Daoy (cell line): ENCODE data around the gene APOL3. TPM values are rescaled to one million over a fixed set of nuclear protein-coding genes. Genes with fewer than 3 reads are reported as not detected.
"Not testable (repeated sequence)": the region's sequence is repeated elsewhere in the genome, so short reads cannot be mapped to it uniquely, and the experiment has no call there.

Source experiments
- DNase-seq: peaks from one replicate; pipeline ENCODE4 v3.0.0-alpha.2; 2015; ENCODE audit warnings: low read depth
- total RNA-seq: library from RNA; depleted of rRNA; stranded (reverse); fragments of >200 nt; shearing (Covaris generic); gene quantifications from 2 replicates; pipeline ENCODE4 v1.2.3, GENCODE V29; 2014

Gene APOL3
- total RNA-seq, 1 experiment from 2014 or later: 19.0 TPM

GRCh38 chr22:36134182-36134581 lies 26.4 kb downstream of the APOL3 start:
- DNase-seq: no peak

GRCh38 chr22:36131907-36132306 lies 28.6 kb downstream of the APOL3 start:
- DNase-seq: no peak

DNA sequence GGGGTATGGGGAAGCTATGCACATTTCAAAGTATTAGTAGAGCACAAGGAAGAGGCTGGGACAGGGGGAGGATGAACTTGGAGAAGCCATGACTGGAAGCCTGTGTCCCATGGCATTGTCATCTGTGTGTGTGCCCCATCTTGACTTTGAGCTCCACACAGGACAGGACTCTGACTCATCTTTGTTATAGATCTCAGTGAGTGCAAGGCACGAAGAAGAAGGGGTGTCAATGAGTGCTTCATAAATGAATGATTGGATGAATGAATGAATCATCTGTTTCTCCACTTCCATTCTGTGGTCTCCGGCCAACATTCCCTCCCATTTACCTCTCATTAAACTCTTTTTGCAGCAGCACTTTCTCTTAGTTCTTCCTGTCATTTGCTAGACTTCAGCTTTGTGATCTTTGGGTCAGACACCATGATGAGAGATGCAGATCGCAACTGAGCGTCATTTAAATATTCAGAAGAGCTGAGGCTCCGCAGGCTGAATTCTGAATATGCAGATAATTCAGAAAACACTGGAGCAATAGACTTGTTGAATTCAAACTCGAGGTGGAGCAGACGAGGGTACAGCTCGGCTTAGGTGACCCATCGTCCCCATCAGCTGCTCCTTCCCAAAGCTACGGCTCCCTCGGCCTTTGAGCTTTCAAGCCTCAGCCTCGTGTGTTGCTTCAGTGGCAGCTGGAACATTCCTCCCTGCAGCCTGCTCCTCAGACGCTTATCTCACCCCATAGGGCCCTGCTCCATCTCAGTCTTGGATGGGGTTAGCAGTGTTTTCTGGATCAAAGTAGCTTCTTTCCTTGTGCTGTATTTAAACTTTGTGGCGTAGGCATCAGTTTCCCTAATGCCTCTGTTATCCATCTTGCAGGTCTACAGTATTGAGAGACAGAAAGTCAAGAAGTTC lies 30.8 kb downstream of the APOL3 start:
- no peak for DNase-seq

- DNase-seq: no peak
These were observed 31.5 kb downstream of the APOL3 start for GRCh38 chr22:36129071-36129470.

DNA sequence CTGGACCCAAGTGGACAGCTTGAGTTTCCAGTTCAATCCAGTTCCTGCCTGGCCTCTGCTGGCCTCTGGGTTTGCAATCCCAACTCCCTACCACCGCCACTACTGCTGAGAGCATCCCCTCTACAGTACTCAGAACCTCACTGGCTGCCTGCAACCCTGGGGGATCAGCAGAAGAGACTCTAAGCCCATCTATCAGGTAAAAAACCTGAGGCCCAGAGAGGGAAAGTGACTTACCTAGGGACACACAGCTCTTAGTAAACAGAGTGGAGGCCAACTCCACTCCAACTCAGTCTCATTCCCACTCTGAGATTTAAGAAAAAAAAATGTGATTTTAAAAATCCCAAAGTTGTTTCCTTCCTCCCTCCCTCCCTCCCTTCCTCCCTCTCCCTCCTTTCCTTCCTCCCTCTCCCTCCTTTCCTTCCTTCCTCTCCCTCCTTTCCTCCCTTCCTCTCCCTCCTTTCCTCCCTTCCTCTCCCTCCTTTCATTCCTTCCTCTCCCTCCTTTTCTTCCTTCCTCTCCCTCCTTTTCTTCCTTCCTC lies 34.5 kb downstream of the APOL3 start:
- no peak for DNase-seq

GRCh38 chr22:36125434-36125833 lies 35.1 kb downstream of the APOL3 start:
- DNase-seq: no peak

DNA sequence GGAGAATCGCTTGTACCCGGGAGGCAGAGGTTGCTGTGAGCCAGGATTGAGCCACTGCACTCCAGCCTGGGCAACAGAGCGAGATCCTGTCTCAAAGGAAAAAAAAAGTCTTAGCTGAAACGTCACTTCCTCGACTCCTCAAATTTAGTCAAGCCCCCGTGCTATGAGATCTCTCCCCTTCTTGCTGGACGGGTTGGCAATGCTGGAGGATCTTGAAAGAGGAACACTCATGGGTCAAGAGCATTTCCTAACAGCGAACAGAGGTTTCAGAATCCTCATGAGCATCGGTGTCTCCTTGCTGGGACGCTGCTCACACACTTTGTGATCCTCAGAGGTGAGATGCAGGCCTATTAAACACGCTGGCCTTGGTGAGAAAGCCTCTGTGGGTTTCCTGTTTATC lies 35.9 kb downstream of the APOL3 start:
- no peak for DNase-seq

- peak; percentile 97 for DNase-seq
These were observed 36.6 kb downstream of the APOL3 start for GRCh38 chr22:36123673-36124630.

DNA sequence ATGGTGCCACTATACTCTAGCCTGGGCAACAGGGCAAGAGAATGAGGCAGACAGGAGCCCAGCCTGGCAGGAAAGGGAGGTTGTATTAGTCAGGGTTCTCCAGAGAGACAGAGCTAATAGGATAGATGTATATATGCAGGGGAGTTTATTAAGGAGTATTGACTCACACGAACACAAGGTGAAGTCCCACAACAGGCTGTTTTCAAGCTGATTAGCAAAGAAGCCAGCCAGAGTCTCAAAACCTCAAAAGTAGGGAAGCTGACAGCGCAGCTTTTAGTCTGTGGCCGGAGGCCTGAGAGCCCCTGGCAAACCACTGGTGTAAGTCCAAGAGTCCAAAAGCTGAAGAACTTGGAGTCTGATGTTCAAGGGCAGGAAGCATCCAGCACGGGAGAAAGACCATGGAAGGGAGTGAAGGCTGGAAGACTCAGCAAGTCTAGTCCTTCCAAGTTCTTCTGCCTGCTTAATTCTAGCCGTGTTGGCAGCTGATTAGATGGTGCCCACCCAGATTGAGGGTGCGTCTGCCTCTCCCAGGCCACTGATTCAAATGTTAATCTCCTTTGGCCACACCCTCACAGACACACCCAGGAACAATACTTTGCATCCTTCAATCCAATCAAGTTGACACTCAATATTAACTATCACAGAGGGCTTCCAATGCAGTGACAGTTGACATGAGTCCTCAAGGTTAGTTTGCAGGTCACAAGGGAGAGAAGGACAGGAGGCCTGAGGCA lies 39.8 kb downstream of the APOL3 start:
- not testable (repeated sequence) for DNase-seq

DNA sequence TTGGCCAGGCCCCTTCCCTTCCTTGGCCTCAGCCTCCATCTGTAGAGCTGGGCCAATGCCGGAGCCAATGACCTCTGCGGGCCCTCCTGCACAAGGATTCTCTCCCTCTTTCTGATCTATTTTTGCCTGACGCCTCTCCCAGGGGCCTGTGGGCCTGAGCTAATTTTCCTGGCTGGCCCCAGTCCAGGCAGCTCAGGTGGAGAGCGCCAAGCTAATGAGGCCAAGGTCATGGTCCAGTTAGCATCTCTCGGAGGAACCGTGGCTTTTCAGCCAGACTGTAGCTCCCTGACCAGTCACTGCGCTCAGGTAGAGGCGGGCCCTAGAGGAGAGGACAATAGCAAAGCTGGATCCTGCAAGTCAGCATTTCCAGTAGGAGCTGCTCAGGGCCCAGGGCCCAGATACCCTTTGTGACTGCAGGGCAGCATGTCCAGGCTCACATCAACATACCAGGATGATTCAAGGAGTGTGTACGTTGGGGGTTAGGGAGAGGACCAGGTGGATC lies 43.5 kb downstream of the APOL3 start:
- no peak for DNase-seq

DNA sequence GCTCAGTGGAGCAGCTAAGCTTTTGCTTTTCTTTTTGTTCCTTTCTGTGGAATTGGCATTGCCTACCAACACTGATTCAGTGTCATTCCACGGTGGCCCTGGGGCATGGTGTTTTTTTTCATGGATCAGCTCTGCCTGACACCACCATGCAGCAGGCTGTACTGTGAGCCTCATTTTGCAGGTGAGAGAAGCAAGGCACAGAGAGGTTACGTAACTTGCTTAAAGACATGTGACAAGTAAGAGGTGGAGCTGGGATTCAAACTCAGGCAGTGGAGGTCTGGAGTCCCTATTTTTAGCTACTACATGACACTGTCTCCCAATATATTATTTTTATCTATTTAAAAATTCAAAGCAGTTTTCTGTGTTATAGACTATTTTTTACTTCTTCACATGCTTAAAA lies 44.4 kb downstream of the APOL3 start:
- DNase-seq: no peak

- no peak for DNase-seq
These were observed 47.4 kb downstream of the APOL3 start for GRCh38 chr22:36113121-36113520.

DNA sequence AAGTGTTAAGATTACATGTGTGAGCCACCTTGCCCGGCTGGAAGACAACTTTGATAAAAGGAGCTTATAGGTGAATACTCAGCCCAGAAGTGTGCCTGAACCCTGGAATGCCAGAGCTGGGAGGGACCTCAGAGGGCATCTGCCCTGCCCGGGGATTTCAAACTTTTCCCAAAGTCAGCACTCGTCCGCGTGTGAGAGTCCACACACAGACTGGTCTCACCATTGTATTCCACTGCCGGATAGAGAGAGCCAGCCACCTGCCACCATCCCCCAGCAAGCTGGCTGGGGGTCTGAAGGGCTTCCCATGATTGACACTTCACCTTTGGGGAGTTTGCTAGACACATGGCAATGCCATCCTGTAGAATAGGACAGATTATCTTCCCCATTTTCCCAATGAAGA lies 49.2 kb downstream of the APOL3 start:
- DNase-seq: no peak

GRCh38 chr22:36110306-36110881 lies 50.2 kb downstream of the APOL3 start:
- no peak for DNase-seq

GRCh38 chr22:36107436-36107835 lies 53.1 kb downstream of the APOL3 start:
- no peak for DNase-seq

DNA sequence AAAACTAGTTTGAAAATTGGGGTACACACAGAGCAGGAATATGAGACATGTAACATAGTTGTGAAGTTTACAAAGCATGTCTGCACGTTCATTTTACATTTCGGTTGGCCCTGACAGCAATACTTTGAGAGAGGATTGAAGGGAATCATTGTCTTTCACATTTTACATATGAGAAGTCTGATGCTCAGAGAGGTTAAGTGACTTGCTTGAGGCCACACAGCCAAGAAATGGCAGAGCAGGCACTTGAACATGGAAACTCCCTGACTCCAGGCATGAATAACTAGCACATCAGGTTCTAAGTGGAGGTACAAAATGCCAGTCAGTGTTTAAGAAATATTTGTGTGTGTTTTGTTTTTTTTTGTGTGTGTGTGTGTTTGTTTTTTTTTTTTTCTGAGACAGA lies 53.6 kb downstream of the APOL3 start:
- no peak for DNase-seq

- DNase-seq: peak; percentile 37
These were observed 55.6 kb downstream of the APOL3 start for GRCh38 chr22:36104988-36105387.

DNA sequence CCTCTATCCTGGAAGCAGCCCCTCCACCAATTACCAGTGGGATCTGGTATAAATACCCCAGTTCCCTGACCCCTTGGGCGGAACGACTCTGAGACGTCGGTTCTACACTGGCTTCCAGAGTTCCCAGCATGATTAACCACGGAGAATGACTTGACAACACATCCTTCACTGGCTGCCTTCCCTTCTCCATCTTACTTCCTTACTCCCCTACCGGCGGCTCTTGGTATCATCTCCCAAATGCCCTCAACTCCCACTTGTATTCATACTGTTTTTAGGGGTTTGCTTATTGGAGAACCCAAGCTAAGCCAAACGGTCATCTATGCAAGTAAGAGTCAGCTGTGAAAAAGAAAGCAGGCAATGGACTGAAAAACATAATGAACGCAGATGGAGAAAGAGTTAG lies 56.1 kb downstream of the APOL3 start:
- no peak for DNase-seq

GRCh38 chr22:36103891-36104290 lies 56.7 kb downstream of the APOL3 start:
- DNase-seq: no peak

DNA sequence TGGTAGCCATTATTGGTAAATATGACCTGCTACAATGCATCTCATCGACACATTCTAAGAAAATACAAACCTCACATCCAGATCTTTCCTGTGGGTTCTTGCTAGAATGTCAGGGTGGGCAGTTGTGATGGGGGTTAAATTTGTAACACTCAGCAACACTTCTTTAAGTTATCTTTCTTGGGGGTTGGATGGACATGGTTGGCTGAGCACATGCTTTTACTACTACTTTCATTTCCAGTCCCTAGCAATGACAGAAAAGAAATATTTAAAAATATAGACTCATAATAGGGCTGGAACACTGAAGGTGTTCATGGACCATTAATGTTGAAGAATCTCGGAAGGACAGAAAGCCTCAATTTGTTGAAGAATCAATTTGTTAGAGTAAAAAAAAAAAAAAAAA lies 57.6 kb downstream of the APOL3 start:
- DNase-seq: no peak

- DNase-seq: no peak
These were observed 58.8 kb downstream of the APOL3 start for GRCh38 chr22:36101756-36102155.
